ENCODE measurements around the gene ITGA11. TPM values are rescaled to one million over a fixed set of nuclear protein-coding genes. Genes with fewer than 3 reads are reported as not detected.

Gene ITGA11
- 10 to 100 TPM; 20.1 to 34.0 (median 21.2) TPM for total RNA-seq
- 11.6 TPM for polyA plus RNA-seq
- long read RNA-seq, donor 1, partial matches to known transcripts: 14 of 32 reads
- long read RNA-seq, donor 1, other reads (novel, unspliced or antisense): 14 of 32 reads
- long read RNA-seq, donor 2, transcript ITGA11-201 (30 exons, 3,955 nt): major isoform, 5 of 27 reads
- long read RNA-seq, donor 2, partial matches to known transcripts: 17 of 27 reads
- long read RNA-seq, donor 2, other reads (novel, unspliced or antisense): 5 of 27 reads
- long read RNA-seq, donor 3, transcript ITGA11-201 (30 exons, 3,955 nt): major isoform, 9 of 69 reads
- long read RNA-seq, donor 3, partial matches to known transcripts: 32 of 69 reads
- long read RNA-seq, donor 3, other reads (novel, unspliced or antisense): 27 of 69 reads
- long read RNA-seq, donor 4, partial matches to known transcripts: 12 of 20 reads
- long read RNA-seq, donor 4, other reads (novel, unspliced or antisense): 3 of 20 reads

GRCh38 chr15:68431792-68432401 lies at the start of gene ITGA11:
Gene ITGA11, minus strand, starts transcription at chr15:68432163. Its CDS starts 97 bp downstream, at chr15:68432066.
- Histone ChIP-seq H3K4me3 (ENCODE audit: low read length) (peak within 1 kb of the TSS; percentile 59), H3K9me3 (ENCODE audit: control insufficient read depth, low read length) (no peaks in the 10 kb centered on the region), H3K4me1 (ENCODE audit: control insufficient read depth, insufficient read depth, low read length) (no peaks in the 10 kb centered on the region), H3K27me3 (ENCODE audit: control insufficient read depth, insufficient read depth) (no peaks in the 10 kb centered on the region), H3K27ac (ENCODE audit: low read length) (no peak within 1 kb of the TSS)
- ATAC-seq (peak; percentile 86 to 88), DNase-seq (peak; percentile 85 to 96 (median 93))
- intact Hi-C loops (cut with DNase I): no loop called here
- WGBS: under 1% methylated on average over 48 of the region's 49 CpGs

GRCh38 chr15:68481321-68481720 lies 49.4 kb upstream of the ITGA11 start:
- no peak for ATAC-seq
- 64% methylated on average over 3 of the region's 3 CpGs for WGBS
- peaks cover 9% of the 10 kb centered on the region for H3K4me1 ChIP-seq (ENCODE audit: control insufficient read depth, insufficient read depth, low read length)
- intact Hi-C loops (cut with DNase I): no loop called here
- H3K27ac ChIP-seq (ENCODE audit: low read length): no peak overlapping the region
- no peaks in the 10 kb centered on the region for H3K9me3 ChIP-seq (ENCODE audit: control insufficient read depth, low read length)
- H3K27me3 ChIP-seq (ENCODE audit: control insufficient read depth, insufficient read depth): no peaks in the 10 kb centered on the region
- DNase-seq: no peak
- H3K4me3 ChIP-seq (ENCODE audit: low read length): no peak overlapping the region

GRCh38 chr15:68480296-68480695 lies 48.3 kb upstream of the ITGA11 start:
- Histone ChIP-seq H3K9me3 (ENCODE audit: control insufficient read depth, low read length) (no peaks in the 10 kb centered on the region), H3K27me3 (ENCODE audit: control insufficient read depth, insufficient read depth) (no peaks in the 10 kb centered on the region), H3K4me1 (ENCODE audit: control insufficient read depth, insufficient read depth, low read length) (peaks cover 2% of the 10 kb centered on the region), H3K4me3 (ENCODE audit: low read length) (no peak overlapping the region), H3K27ac (ENCODE audit: low read length) (peak overlapping the region; percentile 20)
- DNase-seq: no peak
- no peak for ATAC-seq
- 93% methylated on average over 5 of the region's 5 CpGs for WGBS
- intact Hi-C loops (cut with DNase I): no loop called here

GRCh38 chr15:68479870-68480269 lies 47.9 kb upstream of the ITGA11 start:
- whole genome bisulfite sequencing: 71% methylated on average over 4 of the region's 4 CpGs
- ATAC-seq: no peak
- no peaks in the 10 kb centered on the region for H3K9me3 ChIP-seq (ENCODE audit: control insufficient read depth, low read length)
- intact Hi-C loops (cut with DNase I): no loop called here
- no peak for DNase-seq
- no peak overlapping the region for H3K4me3 ChIP-seq (ENCODE audit: low read length)
- H3K27me3 ChIP-seq (ENCODE audit: control insufficient read depth, insufficient read depth): no peaks in the 10 kb centered on the region
- H3K27ac ChIP-seq (ENCODE audit: low read length): peak overlapping the region; percentile 20
- peaks cover 2% of the 10 kb centered on the region for H3K4me1 ChIP-seq (ENCODE audit: control insufficient read depth, insufficient read depth, low read length)

- Histone ChIP-seq H3K27ac (ENCODE audit: low read length) (peak overlapping the region; percentile 51), H3K4me1 (ENCODE audit: control insufficient read depth, insufficient read depth, low read length) (peaks cover 2% of the 10 kb centered on the region), H3K9me3 (ENCODE audit: control insufficient read depth, low read length) (no peaks in the 10 kb centered on the region), H3K27me3 (ENCODE audit: control insufficient read depth, insufficient read depth) (no peaks in the 10 kb centered on the region), H3K4me3 (ENCODE audit: low read length) (no peak overlapping the region)
- DNase-seq (peak; percentile 76 to 83 (median 81)), ATAC-seq (peak; percentile 69 to 84)
- WGBS: 60% methylated on average over 12 of the region's 12 CpGs
- intact Hi-C loops (cut with DNase I): no loop called here
These were observed 47.4 kb upstream of the ITGA11 start for GRCh38 chr15:68479406-68479805.

GRCh38 chr15:68478853-68479252 lies 46.9 kb upstream of the ITGA11 start:
- H3K4me3 ChIP-seq (ENCODE audit: low read length): no peak overlapping the region
- 80% methylated on average over 4 of the region's 4 CpGs for WGBS
- DNase-seq: no peak
- intact Hi-C loops (cut with DNase I): no loop called here
- no peaks in the 10 kb centered on the region for H3K27me3 ChIP-seq (ENCODE audit: control insufficient read depth, insufficient read depth)
- H3K4me1 ChIP-seq (ENCODE audit: control insufficient read depth, insufficient read depth, low read length): peaks cover 2% of the 10 kb centered on the region
- no peaks in the 10 kb centered on the region for H3K9me3 ChIP-seq (ENCODE audit: control insufficient read depth, low read length)
- H3K27ac ChIP-seq (ENCODE audit: low read length): peak overlapping the region; percentile 51
- peak in 1 of 2 donors; percentile 10 for ATAC-seq

GRCh38 chr15:68475449-68475848 lies 43.5 kb upstream of the ITGA11 start:
- no peaks in the 10 kb centered on the region for H3K4me1 ChIP-seq (ENCODE audit: control insufficient read depth, insufficient read depth, low read length)
- no peaks in the 10 kb centered on the region for H3K27me3 ChIP-seq (ENCODE audit: control insufficient read depth, insufficient read depth)
- H3K27ac ChIP-seq (ENCODE audit: low read length): no peak overlapping the region
- ATAC-seq: no peak
- no peak overlapping the region for H3K4me3 ChIP-seq (ENCODE audit: low read length)
- DNase-seq: no peak
- intact Hi-C loops (cut with DNase I): no loop called here
- no peaks in the 10 kb centered on the region for H3K9me3 ChIP-seq (ENCODE audit: control insufficient read depth, low read length)

GRCh38 chr15:68471541-68471940 lies 39.6 kb upstream of the ITGA11 start:
- DNase-seq (no peak), ATAC-seq (no peak)
- H3K9me3 ChIP-seq (ENCODE audit: control insufficient read depth, low read length): no peaks in the 10 kb centered on the region
- no peaks in the 10 kb centered on the region for H3K27me3 ChIP-seq (ENCODE audit: control insufficient read depth, insufficient read depth)
- no peak overlapping the region for H3K4me3 ChIP-seq (ENCODE audit: low read length)
- no peaks in the 10 kb centered on the region for H3K4me1 ChIP-seq (ENCODE audit: control insufficient read depth, insufficient read depth, low read length)
- intact Hi-C loops (cut with DNase I): no loop called here
- no peak overlapping the region for H3K27ac ChIP-seq (ENCODE audit: low read length)
- WGBS: 87% methylated on average over 5 of the region's 5 CpGs

GRCh38 chr15:68470976-68471375 lies 39.0 kb upstream of the ITGA11 start:
- ATAC-seq (no peak), DNase-seq (no peak)
- no peak overlapping the region for H3K4me3 ChIP-seq (ENCODE audit: low read length)
- H3K27ac ChIP-seq (ENCODE audit: low read length): no peak overlapping the region
- intact Hi-C loops (cut with DNase I): no loop called here
- WGBS: 90% methylated on average over 5 of the region's 5 CpGs
- peaks cover under 1% of the 10 kb centered on the region for H3K4me1 ChIP-seq (ENCODE audit: control insufficient read depth, insufficient read depth, low read length)
- no peaks in the 10 kb centered on the region for H3K9me3 ChIP-seq (ENCODE audit: control insufficient read depth, low read length)
- no peaks in the 10 kb centered on the region for H3K27me3 ChIP-seq (ENCODE audit: control insufficient read depth, insufficient read depth)

GRCh38 chr15:68470049-68470742 lies 38.2 kb upstream of the ITGA11 start:
- Histone ChIP-seq H3K27me3 (ENCODE audit: control insufficient read depth, insufficient read depth) (no peaks in the 10 kb centered on the region), H3K9me3 (ENCODE audit: control insufficient read depth, low read length) (no peaks in the 10 kb centered on the region), H3K4me1 (ENCODE audit: control insufficient read depth, insufficient read depth, low read length) (peaks cover 1% of the 10 kb centered on the region), H3K4me3 (ENCODE audit: low read length) (no peak overlapping the region), H3K27ac (ENCODE audit: low read length) (no peak overlapping the region)
- DNase-seq: no peak
- ATAC-seq: no peak
- 86% methylated on average over 14 of the region's 14 CpGs for WGBS
- intact Hi-C loops (cut with DNase I): no loop called here

All from right cardiac atrium (tissue), 5 donors.